T-cell (primary cell): ENCODE data around the gene DCUN1D2. TPM values are rescaled to one million over a fixed set of nuclear protein-coding genes. Genes with fewer than 3 reads are reported as not detected.
"Not testable (repeated sequence)": the region's sequence is repeated elsewhere in the genome, so short reads cannot be mapped to it uniquely, and the experiment has no call there.

Experiments
- ATAC-seq, 4 experiments: fragments of 200-7000 bp in 3 of 4; fragments of 150-1000 bp in 1 of 4; cut with Tn5 transposase; replicated peaks in 1 of 4; 1 replicate in 3 of 4; 2 replicates in 1 of 4; pipeline ENCODE4 v1.10.0; 2021; ENCODE audit warnings: moderate library complexity in 3 of 4, mild to moderate bottlenecking in 2 of 4, moderate number of reproducible peaks in 1 of 4
- CTCF ChIA-PET, 2 donors: fragments of 300-600 bp; sonication (Branson Sonifier 250); formaldehyde crosslinking; loops; one replicate each; lab custom pipeline; 2022; ENCODE audit warnings: antibody characterized with exemption in 2 of 2; lab: Charles Lee
- POLR2A ChIA-PET, 2 donors: fragments of 300-600 bp; sonication (Branson Sonifier 250); formaldehyde crosslinking; loops; one replicate each; lab custom pipeline; 2022; ENCODE audit warnings: antibody characterized with exemption in 2 of 2; lab: Charles Lee
- DNase-seq, 35 experiments: peaks; one replicate each; pipeline versions ENCODE4 v3.0.0 to v3.0.0-alpha.2; 2013 to 2023
- H3K27ac ChIP-seq: one replicate; pipeline ENCODE4 v1.5.1; 2013; ENCODE audit warnings: low read length
- H3K27me3 ChIP-seq, 2 experiments: replicated peaks in 1 of 2; 1 replicate in 1 of 2; 2 replicates in 1 of 2; pipeline versions ENCODE4 v1.6.1 to v1.7.0; 2013; ENCODE audit warnings: low read length in 1 of 2, mixed read lengths in 1 of 2; ENCODE audit not compliant: control insufficient read depth in 2 of 2, insufficient read depth in 2 of 2; ENCODE audit errors: extremely low read depth in 1 of 2
- H3K36me3 ChIP-seq, 2 donors: 1 replicate in 1 of 2; 2 replicates in 1 of 2; pipeline versions ENCODE4 v1.6.1 to v1.7.0; 2013; ENCODE audit warnings: low read length in 1 of 2; ENCODE audit not compliant: control insufficient read depth in 2 of 2, insufficient read depth in 1 of 2; ENCODE audit errors: extremely low read depth in 1 of 2
- H3K4me1 ChIP-seq, 2 experiments: 1 replicate in 1 of 2; 2 replicates in 1 of 2; pipeline versions ENCODE4 v1.6.1 to v1.7.0; 2013; ENCODE audit warnings: low read length in 2 of 2, mixed read lengths in 1 of 2; ENCODE audit not compliant: insufficient read depth in 2 of 2, control insufficient read depth in 1 of 2; ENCODE audit errors: extremely low read depth in 1 of 2
- H3K4me3 ChIP-seq, 2 donors: 1 replicate in 1 of 2; 2 replicates in 1 of 2; pipeline versions ENCODE4 v1.5.1 to v1.7.0; 2013; ENCODE audit warnings: mild to moderate bottlenecking in 2 of 2, low read length in 1 of 2, moderate library complexity in 1 of 2; ENCODE audit not compliant: control insufficient read depth in 1 of 2; ENCODE audit errors: extremely low read depth in 1 of 2
- H3K9me3 ChIP-seq: 2 replicates; pipeline ENCODE4 v1.7.0; 2013
- H3K27ac Mint-ChIP-seq, 2 donors: one replicate each; pipeline ENCODE4 v1.8.0; 2020 to 2021; ENCODE audit warnings: mild to moderate bottlenecking in 2 of 2, mixed read lengths in 2 of 2
- H3K27me3 Mint-ChIP-seq, 2 donors: one replicate each; pipeline ENCODE4 v1.8.0; 2021 to 2022; ENCODE audit warnings: mixed read lengths in 2 of 2
- H3K36me3 Mint-ChIP-seq: one replicate; pipeline ENCODE4 v1.8.0; 2021; ENCODE audit warnings: mixed read lengths
- H3K4me1 Mint-ChIP-seq, 3 donors: one replicate each; pipeline ENCODE4 v1.8.0; 2020 to 2022; ENCODE audit warnings: mixed read lengths in 3 of 3, mild to moderate bottlenecking in 1 of 3
- H3K4me3 Mint-ChIP-seq, 3 donors: one replicate each; pipeline ENCODE4 v1.8.0; 2020 to 2022; ENCODE audit warnings: mild to moderate bottlenecking in 3 of 3, mixed read lengths in 3 of 3, moderate library complexity in 3 of 3
- H3K9me3 Mint-ChIP-seq, 3 donors: one replicate each; pipeline ENCODE4 v1.8.0; 2020 to 2022; ENCODE audit warnings: mixed read lengths in 3 of 3
- WGBS: methylation state at CpG from one replicate; pipeline ENCODE4 v1.1.5; 2013; ENCODE audit warnings: missing lambda C conversion rate; ENCODE audit not compliant: insufficient coverage; 5-methylcytosine and 5-hydroxymethylcytosine counted together
- total RNA-seq, 35 experiments: library from RNA in 6 of 35; stranded (reverse) in 6 of 35; fragments of 120-200 nt in 1 of 35; gene quantifications; one replicate each; pipeline versions ENCODE4 v1.2.1 to v1.2.4 and lab custom pipeline; 2013 to 2026

Gene DCUN1D2
- total RNA-seq, 5 donors from 2014 or later (not counting 1 experiment from before 2014, with no cell fraction given) = 18.7 to 27.7 (median 25.3) TPM

DNA sequence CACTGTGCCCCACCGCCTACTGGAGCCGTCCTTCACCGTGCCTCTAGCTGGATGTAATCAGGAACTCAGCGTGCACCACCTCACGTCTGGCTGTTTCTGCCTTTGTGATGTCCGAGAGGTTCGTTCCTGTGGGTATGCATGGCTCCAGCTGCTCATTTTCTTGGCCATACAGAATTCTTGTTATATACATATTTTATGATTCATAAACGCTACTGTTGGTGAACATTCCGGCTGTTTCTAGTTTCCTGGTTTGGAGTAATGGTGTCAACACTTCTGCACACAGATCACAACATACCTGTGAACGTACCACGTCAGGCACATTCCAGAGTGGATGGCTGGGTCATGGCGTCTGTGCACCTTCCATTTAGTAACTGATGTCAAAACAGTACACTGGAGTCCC, 14.6 kb downstream of the DCUN1D2 start:
- Mint-ChIP-seq H3K4me1 (no peaks in the 10 kb centered on the region), H3K27ac (no peak overlapping the region)

GRCh38 chr13:113475280-113475679, 15.2 kb downstream of the DCUN1D2 start:
- Histone ChIP-seq H3K27ac (no peak overlapping the region), H3K27me3 (no peaks in the 10 kb centered on the region), H3K9me3 (no peaks in the 10 kb centered on the region), H3K4me3 (no peak overlapping the region), H3K36me3 (peaks cover 12 to 35% of the 10 kb centered on the region in 2 donors), H3K4me1 (no peaks in the 10 kb centered on the region)
- Mint-ChIP-seq H3K27ac (no peak overlapping the region), H3K4me1 (no peaks in the 10 kb centered on the region), H3K27me3 (no peaks in the 10 kb centered on the region), H3K36me3 (peaks cover 68% of the 10 kb centered on the region), H3K9me3 (no peaks in the 10 kb centered on the region), H3K4me3 (no peak overlapping the region)
- ChIA-PET CTCF (no interaction called here), POLR2A (no interaction called here)
- 93% methylated on average over 7 of the region's 11 CpGs for WGBS
- DNase-seq (no peak), ATAC-seq (no peak)

More for the DNA sequence above, 14.6 kb downstream of the DCUN1D2 start:
- WGBS = 100% methylated on average over 5 of the region's 12 CpGs
- ATAC-seq = no peak
- H3K27me3 ChIP-seq = no peaks in the 10 kb centered on the region
- ChIA-PET CTCF (no interaction called here), POLR2A (no interaction called here)
- Mint-ChIP-seq H3K9me3 (no peaks in the 10 kb centered on the region), H3K36me3 (peaks cover 70% of the 10 kb centered on the region), H3K4me3 (no peak overlapping the region), H3K27me3 (no peaks in the 10 kb centered on the region)
- no peak overlapping the region for H3K4me3 ChIP-seq
- H3K27ac ChIP-seq = no peak overlapping the region
- H3K36me3 ChIP-seq = peaks cover 12 to 38% of the 10 kb centered on the region in 2 donors
- H3K9me3 ChIP-seq = no peaks in the 10 kb centered on the region
- H3K4me1 ChIP-seq = no peaks in the 10 kb centered on the region
- no peak for DNase-seq

DNA sequence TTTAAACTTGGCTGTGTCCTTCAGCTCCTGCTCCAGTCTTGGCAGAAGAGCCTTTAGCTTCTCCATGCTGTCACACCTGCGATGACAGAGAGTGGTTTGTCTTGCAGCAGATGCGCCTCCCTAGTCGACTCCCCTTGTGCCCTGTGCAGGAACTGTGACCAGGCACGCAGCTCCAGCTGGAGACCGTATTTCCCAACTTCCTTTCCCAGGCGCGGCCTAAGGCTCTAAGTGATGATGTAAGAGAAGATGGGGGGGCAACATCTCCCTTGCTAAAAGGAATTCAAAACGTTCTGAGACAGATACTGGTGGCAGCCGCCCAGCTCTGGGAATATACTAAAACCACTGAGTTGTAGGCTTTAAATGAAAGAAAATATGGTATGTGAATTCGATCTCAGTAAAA, 16.3 kb downstream of the DCUN1D2 start:
- Histone ChIP-seq H3K36me3 (peaks cover 12 to 28% of the 10 kb centered on the region in 2 donors), H3K4me1 (no peaks in the 10 kb centered on the region), H3K27me3 (no peaks in the 10 kb centered on the region), H3K9me3 (no peaks in the 10 kb centered on the region), H3K4me3 (no peak overlapping the region), H3K27ac (no peak overlapping the region)
- WGBS = 100% methylated on average over 3 of the region's 10 CpGs
- ATAC-seq (no peak), DNase-seq (no peak)
- H3K4me3 Mint-ChIP-seq = no peak overlapping the region
- no peaks in the 10 kb centered on the region for H3K4me1 Mint-ChIP-seq
- no peaks in the 10 kb centered on the region for H3K9me3 Mint-ChIP-seq
- ChIA-PET POLR2A (no interaction called here), CTCF (no interaction called here)
- H3K36me3 Mint-ChIP-seq = peaks cover 64% of the 10 kb centered on the region
- H3K27ac Mint-ChIP-seq = no peak overlapping the region
- no peaks in the 10 kb centered on the region for H3K27me3 Mint-ChIP-seq

- H3K9me3 Mint-ChIP-seq = no peaks in the 10 kb centered on the region
- H3K27ac Mint-ChIP-seq = no peak overlapping the region
- POLR2A ChIA-PET = no interaction called here
- H3K4me1 Mint-ChIP-seq = no peaks in the 10 kb centered on the region
- no peaks in the 10 kb centered on the region for H3K27me3 Mint-ChIP-seq
- Histone ChIP-seq H3K27ac (no peak overlapping the region), H3K27me3 (no peaks in the 10 kb centered on the region), H3K4me1 (no peaks in the 10 kb centered on the region), H3K9me3 (no peaks in the 10 kb centered on the region), H3K36me3 (peaks cover 12 to 25% of the 10 kb centered on the region in 2 donors), H3K4me3 (no peak overlapping the region)
- peaks cover 59% of the 10 kb centered on the region for H3K36me3 Mint-ChIP-seq
- no peak for ATAC-seq
- CTCF ChIA-PET = no interaction called here
- WGBS = 97% methylated on average over 14 of the region's 28 CpGs
- no peak overlapping the region for H3K4me3 Mint-ChIP-seq
- DNase-seq = no peak
These were observed 18.0 kb downstream of the DCUN1D2 start for GRCh38 chr13:113472355-113473025.

DNA sequence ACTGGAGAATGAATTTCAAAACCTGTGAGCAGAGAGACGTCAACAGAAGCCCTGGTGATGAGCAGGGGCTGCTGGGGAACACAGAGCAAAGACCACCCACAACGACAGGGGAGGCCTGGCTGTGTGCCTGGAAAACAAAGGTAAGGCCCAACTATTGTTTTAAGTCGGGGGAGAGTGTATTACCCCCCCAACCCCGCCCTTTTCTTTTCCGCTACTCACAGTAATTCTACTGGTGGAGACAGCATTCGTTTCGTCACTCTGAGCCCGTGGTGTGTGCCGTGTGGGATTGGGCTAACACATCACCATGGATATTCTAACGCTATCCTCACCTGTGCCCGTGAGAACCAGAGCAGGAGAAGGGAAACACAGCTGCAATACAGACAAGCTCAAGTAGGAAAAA, 18.7 kb downstream of the DCUN1D2 start:
- no peak overlapping the region for H3K4me3 ChIP-seq
- ATAC-seq = no peak
- H3K9me3 Mint-ChIP-seq = no peaks in the 10 kb centered on the region
- no peaks in the 10 kb centered on the region for H3K4me1 ChIP-seq
- CTCF ChIA-PET = no interaction called here
- no peak overlapping the region for H3K27ac Mint-ChIP-seq
- WGBS = 96% methylated on average over 6 of the region's 11 CpGs
- POLR2A ChIA-PET = no interaction called here
- no peak overlapping the region for H3K4me3 Mint-ChIP-seq
- no peaks in the 10 kb centered on the region for H3K9me3 ChIP-seq
- peaks cover 12 to 19% of the 10 kb centered on the region in 2 donors for H3K36me3 ChIP-seq
- H3K4me1 Mint-ChIP-seq = no peaks in the 10 kb centered on the region
- no peaks in the 10 kb centered on the region for H3K27me3 ChIP-seq
- peaks cover 55% of the 10 kb centered on the region for H3K36me3 Mint-ChIP-seq
- no peaks in the 10 kb centered on the region for H3K27me3 Mint-ChIP-seq
- no peak overlapping the region for H3K27ac ChIP-seq
- no peak for DNase-seq

DNA sequence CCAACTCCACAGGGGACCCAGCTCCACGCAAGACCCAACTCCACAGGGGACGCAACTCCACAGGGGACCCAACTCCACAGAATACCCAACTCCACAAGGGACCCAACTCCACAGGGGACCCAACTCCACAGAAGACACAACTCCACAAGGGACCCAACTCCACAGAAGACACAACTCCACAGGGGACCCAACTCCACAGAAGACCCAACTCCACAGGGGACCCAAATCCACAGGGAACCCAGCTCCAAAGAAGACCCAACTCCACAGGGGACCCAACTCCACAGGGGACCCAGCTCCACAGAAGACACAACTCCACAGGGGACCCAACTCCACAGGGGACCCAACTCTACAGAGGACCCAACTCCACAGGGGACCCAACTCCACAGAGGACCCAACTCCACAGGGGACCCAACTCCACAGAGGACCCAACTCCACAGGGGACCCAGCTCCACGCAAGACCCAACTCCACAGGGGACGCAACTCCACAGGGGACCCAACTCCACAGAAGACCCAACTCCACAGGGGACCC, 19.8 kb downstream of the DCUN1D2 start:
- H3K27ac ChIP-seq, H3K4me1 ChIP-seq, H3K9me3 ChIP-seq, POLR2A ChIA-PET, H3K27me3 Mint-ChIP-seq, H3K4me1 Mint-ChIP-seq, H3K9me3 Mint-ChIP-seq, CTCF ChIA-PET, H3K4me3 ChIP-seq, H3K4me3 Mint-ChIP-seq, H3K27me3 ChIP-seq, ATAC-seq, H3K27ac Mint-ChIP-seq, DNase-seq: not testable (repeated sequence)
- H3K36me3 ChIP-seq = peaks cover 12 to 14% of the 10 kb centered on the region in 2 donors
- 100% methylated on average over 4 of the region's 4 CpGs for WGBS
- H3K36me3 Mint-ChIP-seq = peaks cover 46% of the 10 kb centered on the region
